DMS 273 (cell line): Measurements from ENCODE around the gene ARMH4.

Experiments
- DNase-seq: peaks from one replicate; lab custom pipeline; 2025; ENCODE audit not compliant: unreplicated experiment; lab: John Stamatoyannopoulos, UW

The ARMH4 gene

DNA sequence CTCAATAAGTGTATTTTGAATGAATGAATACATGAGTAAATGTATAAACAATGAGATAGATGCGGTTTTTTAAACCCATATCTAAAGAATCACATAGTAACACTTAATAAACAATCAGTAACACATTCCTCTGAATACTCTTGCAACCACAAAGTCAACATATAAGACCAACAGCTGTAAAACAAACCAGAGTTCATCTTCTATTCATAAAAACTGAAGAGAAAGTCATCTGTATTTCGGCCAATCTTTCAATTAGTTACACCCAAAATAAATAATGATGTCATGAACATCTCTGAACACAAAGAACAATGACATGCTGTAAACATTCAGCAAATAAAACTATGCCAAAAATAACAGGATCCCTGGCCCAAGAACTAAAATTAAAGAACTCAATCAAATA is 47.2 kb downstream of the ARMH4 start:
- no peak for DNase-seq

DNA sequence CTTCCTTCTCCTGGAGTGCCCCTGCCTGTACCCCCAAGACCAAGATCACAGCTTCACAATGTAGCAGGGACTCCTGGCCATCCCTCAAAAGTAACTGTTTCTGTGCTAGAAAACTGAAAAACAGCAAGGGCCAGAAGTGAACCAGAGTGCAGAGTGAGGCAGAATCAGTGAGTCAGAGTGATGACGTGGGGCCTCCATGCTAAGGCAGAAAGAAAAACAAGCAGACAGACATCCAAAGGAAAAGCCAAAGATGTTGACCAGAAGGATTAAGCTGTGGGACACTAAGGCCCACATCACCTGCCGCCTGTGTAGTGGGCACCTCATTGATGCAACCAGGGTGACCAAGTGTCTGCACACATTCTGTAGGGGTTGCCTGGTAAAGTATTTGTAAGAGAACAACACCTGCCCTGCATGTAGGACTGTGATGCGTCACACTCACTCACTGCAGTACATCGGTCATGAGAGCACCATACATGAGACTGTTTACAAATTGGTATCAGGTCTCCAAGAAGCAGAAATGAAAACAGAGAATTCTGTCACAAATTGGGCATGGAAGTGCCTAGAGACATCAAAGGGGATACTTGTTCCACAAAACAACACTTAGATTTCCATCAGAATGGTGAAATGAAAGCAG is 51.2 kb downstream of the ARMH4 start:
- no peak for DNase-seq

DNA sequence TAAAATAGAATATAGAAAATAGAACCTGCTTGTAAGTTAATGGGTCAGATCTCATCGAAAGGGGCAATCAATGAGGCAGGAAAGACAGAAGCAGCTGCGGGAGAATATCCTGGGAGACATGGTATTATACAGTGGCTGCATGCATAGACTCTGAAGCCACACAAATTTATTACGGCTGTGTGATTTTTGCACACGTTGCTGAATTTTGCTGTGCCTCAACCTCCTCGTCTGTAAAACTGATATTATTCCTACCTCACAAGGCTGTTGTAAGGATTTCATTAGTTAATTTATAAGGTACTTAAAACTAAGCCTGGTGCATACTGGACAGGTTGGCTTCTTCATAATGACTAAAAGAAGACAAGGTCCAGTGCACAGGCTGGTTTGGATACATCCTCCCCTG is 52.3 kb downstream of the ARMH4 start:
- no peak for DNase-seq

DNA sequence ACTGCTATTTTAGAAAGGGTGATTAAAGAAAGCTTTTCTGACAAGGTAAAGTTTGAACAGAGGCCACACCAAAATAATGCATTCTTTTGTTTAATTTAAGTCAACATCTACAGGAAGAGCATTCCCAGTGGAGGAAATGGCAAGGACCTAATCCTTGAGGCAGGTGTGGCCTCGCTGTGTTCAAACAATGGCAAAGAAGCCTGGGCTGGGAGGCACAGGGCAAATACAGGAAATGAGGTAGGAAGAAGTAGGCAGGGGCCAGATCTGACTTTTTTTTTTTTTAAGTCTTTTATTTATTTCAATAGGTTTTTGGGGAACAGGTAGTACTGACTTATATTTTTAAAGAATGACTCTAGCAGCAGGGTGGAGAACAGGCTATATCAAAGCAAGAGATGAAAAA is 53.5 kb downstream of the ARMH4 start:
- DNase-seq = no peak

DNA sequence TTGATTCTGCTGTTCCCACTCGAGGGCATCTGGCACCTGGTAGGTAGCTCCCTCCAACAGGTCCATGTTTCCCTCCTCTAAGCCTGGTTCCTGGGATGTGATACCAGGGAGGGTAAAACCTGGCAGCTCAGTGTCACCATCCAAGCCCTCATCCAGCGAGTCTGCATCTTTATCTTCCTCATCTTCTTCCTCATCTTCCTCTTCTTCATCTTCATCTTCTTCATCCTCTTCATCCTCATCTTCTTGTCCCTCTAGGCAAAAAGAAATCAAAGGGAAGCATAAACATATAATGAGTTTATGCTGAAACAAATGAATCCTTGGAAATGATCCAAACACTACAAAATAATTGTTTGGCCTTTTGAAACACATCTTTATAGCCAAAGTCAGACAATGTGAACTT is 55.3 kb downstream of the ARMH4 start:
- DNase-seq = no peak

DNA sequence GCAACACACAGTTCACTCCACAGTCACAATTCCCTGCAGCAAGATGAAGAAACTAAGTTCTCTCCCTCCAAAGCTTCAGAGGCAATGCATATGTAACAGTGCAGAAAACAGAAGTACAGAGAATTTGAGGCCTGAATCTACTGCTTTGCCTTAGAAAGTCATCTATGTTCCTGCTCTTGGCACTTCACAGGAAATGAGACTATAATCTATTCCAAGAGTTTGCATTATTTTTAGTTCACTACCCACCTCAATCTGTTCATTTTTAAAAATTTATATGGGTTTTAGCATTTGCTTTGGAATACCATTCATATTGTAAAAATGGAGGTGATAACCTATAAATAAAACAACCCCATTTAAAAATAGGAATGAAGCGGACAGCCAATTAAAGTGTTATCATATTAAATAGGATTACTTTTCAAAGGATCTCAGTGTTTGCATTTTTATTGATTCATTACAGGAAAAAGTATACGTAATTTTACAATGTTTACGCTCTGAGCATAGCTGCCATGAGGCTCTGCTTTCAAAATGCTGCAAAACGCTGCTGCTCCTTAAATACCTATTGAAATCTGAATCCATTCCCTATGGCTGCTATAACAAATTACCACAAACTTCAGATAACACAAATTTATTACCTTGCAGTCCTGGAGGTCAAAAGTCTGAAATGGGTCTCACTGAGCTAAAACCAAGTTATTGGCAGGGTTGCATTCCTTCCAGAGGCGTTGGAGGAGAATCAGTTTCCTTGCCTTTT is 60.0 kb downstream of the ARMH4 start:
- DNase-seq = no peak

DNA sequence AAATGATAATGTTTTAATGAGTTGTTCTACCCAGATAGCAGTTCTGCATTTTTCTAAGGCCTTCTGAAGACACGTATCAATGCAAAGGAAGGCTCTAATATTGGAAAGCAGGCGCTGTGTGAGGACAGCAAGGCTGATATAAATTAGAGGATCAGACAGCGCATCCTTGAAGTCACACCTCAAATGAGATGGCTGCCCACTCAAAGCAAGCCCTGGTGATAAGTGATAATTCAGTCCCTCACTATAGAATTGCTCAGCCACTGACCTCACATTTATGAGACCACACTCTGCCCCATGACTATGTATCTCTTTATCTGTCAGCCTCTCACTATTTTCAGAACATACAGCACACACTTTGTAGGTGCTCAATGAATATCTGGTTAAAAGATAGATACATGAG is 62.4 kb downstream of the ARMH4 start:
- no peak for DNase-seq

DNA sequence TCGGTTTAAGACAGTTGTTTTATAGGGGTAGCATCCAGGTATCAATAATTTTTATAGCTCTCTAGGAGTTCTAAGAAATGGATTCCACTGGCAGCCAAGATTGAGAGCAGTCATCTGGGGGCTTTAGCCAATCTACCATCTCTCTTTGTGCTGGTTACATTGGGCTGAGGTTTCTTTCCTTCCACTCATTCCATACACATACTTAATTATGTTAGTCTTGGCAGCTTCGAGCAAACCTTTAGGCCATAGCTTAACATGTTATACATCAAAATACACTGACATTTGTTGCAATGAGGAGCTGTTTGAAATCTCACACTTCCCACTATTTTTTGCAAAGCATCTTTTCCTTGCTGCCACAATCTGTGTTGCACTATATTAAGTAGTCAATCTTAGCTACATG is 63.1 kb downstream of the ARMH4 start:
- DNase-seq = no peak

DNA sequence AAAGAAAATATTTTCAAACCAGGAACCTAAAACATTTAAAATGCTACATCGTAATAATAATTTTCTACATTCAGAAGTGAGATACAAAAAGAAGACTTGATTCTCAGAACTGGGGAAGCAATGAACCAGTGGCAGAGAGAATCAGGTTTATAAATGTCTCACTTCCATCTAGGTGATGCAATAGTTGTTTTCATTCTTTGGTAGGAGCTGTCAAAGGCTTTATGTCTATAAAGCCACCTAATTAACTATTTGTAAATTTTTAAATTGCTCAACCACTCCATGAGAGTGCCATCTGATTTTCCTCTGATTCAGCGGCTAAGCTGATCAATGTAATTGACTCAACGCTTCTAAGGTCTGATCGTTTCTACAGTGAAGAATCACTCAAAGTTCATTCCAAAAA is 66.1 kb downstream of the ARMH4 start:
- no peak for DNase-seq

DNA sequence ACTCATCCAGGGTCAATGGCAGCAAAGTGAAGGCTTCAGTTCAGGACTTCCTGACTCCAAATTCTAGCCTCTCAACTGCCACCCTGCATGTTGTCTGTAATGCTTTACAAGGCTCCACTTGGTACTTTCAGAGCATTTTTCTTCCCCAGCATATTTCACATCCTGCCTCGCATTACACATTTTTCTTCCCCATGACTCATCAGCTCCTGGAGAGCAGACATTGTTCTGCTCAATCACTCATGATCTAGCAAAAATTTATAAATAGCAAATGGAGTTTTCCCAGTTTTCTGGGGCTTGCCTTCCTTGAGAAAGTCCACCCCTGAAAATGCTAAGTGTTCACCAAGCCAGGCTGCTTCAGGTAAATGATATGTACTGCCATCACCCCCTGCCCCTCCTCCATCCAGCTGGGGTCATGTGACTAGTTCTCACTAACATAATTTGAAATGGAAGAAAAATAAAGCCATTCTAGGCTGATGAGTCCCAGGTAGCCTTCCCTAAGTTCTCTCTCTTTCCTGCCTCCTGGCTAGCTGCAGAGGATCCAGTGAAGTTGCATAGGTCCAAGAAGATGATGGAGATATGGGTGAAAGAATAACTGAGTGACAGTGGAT is 69.4 kb downstream of the ARMH4 start:
- no peak for DNase-seq

DNA sequence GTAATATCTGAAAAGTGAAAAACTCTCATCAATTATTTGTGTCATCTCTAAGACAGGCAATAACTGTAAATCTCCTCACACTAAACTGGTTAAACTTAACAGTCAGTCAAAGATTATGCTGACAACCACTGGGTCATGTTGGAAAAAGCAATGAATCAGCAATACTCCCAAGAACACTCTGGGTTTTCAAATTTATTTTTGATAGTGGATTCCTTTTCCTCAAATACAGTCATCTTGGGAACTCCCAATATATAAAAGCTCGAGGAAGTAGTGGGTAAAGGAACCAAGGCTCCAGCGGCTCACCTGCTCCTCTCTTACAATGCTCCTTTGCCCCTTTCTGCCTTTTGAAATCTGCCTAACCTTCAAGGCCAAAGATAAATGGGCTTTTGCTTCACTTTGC is 70.0 kb downstream of the ARMH4 start:
- no peak for DNase-seq

DNA sequence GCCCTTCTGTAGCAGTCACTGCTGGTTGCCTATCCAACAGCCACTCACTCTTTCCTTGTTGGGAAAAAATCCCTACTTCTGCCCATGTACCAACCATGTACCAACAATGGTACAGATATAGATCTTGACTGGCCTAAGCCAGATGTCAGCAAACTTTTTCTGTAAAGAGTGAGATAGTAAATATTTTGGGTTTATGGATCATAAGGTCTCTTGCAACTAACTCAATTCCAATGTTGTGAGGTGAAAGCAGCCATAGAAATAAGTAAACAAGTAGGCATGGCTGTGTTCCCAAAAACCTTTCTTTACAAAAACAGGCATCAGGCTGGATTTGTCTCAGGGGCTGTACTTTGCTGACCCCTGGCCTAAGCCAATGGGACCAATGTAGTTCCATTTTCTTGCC is 73.5 kb downstream of the ARMH4 start:
- no peak for DNase-seq

DNA sequence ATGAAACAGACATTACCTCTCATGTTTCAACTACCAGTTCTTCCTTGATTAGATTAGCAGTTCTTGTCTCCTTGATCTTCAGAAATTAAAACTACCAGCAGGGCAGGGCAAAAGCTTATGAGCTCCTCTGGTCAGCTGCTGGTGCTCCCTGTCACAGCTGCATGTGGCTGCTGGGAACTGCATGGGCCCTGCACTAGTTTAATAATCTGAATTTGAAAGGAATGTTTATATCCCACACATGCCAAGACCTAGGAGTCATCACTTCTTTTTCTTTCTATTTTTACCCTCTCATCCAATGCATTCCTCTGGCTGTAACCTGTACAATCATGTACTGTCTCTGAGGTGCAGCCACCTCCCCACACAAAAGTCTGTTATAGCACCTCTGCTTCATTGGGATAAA is 73.9 kb downstream of the ARMH4 start:
- no peak for DNase-seq

DNA sequence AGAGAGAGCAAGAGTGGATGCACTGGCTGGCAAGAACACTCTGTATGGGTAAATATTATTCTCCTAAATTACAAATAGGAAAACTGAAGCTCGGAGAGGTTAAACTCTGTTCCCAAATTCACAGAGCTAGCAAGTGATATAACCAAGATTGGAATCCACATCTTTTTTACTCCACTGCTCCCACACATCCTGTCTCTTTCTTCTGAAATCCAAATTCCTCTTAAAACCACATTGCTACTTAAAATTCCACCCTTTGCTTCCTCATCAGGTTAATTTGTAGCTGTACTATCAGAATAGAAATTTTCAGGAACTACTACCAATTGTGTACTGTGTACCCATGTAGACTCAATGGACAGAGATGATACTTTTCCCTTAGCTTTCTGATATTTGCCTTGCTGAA is 74.4 kb downstream of the ARMH4 start:
- no peak for DNase-seq

DNA sequence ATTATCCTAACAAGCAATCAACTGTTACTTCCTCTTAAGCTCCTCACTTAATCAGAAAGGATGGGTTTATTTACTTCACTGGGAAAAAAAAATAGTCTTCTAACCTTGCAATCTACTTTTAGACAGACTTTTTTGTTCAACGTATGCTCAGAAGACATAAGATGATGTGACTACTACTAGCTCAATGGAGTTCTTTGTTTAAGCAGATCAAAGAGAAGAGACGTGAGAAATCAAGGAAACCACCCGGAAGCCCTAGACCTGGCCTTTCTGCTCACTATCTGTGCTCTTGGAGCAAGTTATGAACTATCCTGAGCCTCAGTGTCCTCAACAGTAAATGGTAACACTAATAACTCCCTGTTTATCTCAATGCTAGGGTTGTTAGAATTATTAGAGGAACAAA is 78.5 kb downstream of the ARMH4 start:
- no peak for DNase-seq

DNA sequence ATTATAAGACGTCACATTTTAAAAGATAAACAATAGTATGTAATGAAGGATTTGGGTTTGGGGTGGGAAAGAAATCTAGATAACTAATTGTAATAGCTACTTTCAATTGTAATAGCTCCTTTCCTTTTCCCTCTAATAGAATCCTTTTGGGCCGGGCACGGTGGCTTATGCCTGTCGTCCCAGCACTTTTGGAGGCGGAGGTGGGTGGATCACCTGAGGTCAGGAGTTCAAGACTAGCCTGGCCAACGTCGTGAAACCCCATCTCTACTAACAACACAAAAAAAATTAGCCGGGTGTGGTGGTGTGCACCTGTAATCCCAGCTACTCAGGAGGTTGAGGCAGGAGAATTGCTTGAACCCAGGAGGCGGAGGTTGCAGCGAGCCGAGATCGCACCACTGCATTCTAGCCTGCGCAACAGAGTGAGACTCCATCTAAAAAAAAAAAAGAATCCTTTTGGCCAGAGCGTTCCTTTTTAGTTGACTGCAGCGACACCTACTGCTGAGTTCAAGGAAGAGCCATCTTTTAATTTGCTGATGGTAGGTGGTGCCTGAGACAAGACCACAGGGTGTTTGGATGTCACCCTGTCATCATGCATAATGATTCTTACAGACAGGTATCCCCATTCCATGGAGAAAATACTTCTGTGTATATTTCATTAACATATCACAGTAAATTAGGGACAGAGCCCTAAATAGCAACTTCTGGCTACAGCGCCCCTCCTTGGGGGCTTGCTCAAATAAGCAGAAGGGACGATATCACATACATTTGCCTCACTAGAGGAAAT is 79.5 kb downstream of the ARMH4 start:
- DNase-seq = peak; percentile 84

DNA sequence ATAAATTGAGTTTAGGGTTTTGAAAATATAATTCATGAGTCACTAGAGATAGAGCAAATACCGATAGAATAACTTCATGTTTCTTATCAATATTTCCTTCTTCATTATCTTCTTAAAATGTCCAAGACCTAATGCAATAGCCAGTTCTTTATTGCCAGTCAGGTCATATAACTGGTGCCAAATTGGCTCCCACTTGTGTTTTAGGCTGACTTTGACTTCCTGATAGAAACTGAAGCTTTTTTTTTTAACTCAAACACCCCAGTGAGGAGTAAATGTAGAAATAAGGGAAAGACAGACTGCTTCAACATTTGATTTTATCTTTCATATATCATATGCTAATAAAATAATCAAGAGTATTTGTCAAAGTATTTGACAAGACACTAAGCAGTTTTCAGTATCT is 80.7 kb downstream of the ARMH4 start:
- DNase-seq = no peak

DNA sequence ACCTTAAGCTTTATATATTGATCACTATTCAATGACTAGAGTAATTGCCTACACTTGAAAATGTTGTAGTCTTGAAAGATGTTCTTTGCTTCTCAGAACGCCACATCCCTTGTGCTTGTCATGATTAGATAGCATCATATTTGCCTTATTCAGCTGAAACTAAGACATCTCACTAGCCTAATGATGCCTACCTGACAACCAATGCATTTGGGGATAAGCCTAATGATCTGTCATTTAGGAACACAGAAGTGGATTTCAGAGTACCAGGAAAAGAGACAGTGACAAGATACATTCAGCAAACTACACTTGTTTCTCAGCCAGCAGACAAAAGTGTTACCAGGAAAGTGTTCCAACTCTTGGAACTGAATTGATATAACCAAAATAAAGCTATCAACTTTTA is 83.7 kb downstream of the ARMH4 start:
- DNase-seq = no peak

DNA sequence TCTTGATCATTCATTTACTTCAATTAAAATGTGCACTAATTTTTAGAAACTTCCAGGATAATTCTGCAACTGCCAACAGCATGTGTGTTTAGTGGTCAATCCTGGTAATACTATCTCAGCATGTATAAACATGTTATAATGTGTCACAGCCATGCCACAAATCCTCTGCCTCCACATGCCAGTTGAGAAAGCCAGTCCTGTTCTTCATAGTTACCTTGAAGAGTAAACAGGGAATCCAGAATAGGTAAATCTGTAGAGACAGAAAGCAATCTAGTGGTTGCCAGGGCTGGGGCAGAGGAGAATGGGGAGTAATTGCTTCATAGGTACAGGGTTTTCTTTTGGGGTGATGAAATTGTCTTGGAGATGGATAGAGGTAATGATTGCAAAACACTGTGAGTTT is 85.9 kb downstream of the ARMH4 start:
- no peak for DNase-seq

DNA sequence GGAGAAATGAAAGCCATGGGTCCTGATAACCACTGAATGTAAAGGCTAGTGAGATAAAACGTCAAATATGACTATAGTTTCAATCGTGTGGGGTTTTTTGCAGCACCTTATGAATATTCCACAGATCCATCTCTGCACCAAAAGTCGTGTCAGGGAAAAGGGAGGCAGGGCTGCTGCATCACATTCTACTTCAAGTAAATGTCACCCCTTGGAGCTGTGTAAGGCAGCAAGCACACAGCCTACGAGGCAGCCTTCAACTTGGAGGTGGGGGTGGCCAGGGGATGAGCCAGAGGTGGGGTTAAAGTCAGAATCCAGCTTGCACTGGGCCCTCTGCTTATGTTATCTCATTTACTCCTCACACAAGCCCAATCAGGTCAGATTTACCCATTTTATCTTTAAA is 90.4 kb downstream of the ARMH4 start:
- DNase-seq = no peak

DNA sequence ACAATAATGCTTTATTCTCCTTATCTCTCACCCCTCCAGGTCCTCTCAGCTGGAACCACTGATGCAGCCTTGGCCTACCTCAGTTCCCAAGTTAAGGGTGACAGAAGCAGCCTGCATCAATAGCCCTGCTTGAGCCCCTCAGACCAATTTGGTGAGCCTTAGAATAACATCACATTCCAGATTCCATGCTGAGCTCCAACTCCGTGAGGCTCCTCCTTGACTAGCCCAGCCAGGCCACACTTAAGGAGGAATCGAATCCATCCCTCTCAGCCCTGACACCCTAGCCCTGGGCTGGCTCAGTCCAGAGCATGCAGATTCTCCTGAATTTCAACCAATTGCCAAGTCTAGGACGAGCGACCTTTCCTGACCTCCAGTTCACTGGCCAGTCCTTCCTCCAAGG is 91.1 kb downstream of the ARMH4 start:
- DNase-seq = no peak

DNA sequence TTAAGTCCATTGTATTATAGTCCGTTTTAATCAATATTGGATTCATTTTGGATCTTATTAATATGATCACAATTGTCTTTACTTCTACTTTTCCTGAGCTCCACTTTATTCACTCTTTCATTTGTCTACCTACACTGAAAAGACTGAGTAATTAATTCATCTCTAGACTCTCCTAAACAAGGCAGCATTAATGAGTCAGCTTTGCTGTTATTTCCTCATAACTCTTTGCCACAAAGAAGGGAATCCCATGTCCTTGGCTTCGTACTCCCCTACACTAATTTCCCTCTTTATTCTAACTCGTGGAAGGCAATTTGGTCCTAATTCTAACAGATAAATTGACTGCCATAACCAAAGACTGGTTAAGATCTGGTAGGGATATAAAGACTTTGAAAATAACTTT is 91.9 kb downstream of the ARMH4 start:
- no peak for DNase-seq
